Spinal cord (tissue), 10 donors: ENCODE measurements around the gene APOD. TPM values are rescaled to one million over a fixed set of nuclear protein-coding genes. Genes with fewer than 3 reads are reported as not detected.
"Not testable (repeated sequence)": the region's sequence is repeated elsewhere in the genome, so short reads cannot be mapped to it uniquely, and the experiment has no call there.

Experiments used
- DNase-seq, 6 donors: peaks; one replicate each; pipeline versions ENCODE4 v3.0.0 to v3.0.0-alpha.2; 2013 to 2015; ENCODE audit warnings: low spot score in 6 of 6, low read depth in 4 of 6
- H3K27ac ChIP-seq: one replicate; pipeline ENCODE4 v1.5.1; 2013; ENCODE audit warnings: low read depth, low read length, control low read depth
- H3K27me3 ChIP-seq: one replicate; pipeline ENCODE4 v1.6.1; 2013; ENCODE audit warnings: low read length; ENCODE audit not compliant: control insufficient read depth, insufficient read depth
- H3K36me3 ChIP-seq: one replicate; pipeline ENCODE4 v1.6.1; 2013; ENCODE audit warnings: low read length; ENCODE audit not compliant: control insufficient read depth, insufficient read depth
- H3K4me1 ChIP-seq: one replicate; pipeline ENCODE4 v1.6.1; 2013; ENCODE audit warnings: low read length; ENCODE audit not compliant: control insufficient read depth, insufficient read depth
- H3K4me3 ChIP-seq: one replicate; pipeline ENCODE4 v1.5.1; 2013; ENCODE audit warnings: low read depth, low read length, control low read depth
- H3K9me3 ChIP-seq: one replicate; pipeline ENCODE4 v1.6.1; 2013; ENCODE audit warnings: low read length; ENCODE audit not compliant: control insufficient read depth, insufficient read depth
- WGBS: methylation state at CpG from one replicate; pipeline ENCODE4 v1.1.5; 2013; ENCODE audit warnings: missing lambda C conversion rate; ENCODE audit not compliant: insufficient coverage; 5-methylcytosine and 5-hydroxymethylcytosine counted together
- polyA plus RNA-seq, 2 donors: library from polyadenylated mRNA; unstranded; fragments of 120-200 nt; gene quantifications; one replicate each; pipeline ENCODE4 v1.2.1, GENCODE V29; 2013; ENCODE audit not compliant: insufficient read length in 2 of 2
- total RNA-seq, 2 donors: library from RNA; depleted of rRNA in 1 of 2; stranded (reverse); fragments of 120-200 nt in 1 of 2; fragments of >200 nt in 1 of 2; gene quantifications; one replicate each; pipeline versions ENCODE4 v1.2.3 to v1.2.4, GENCODE V29; 2013 to 2014
- donor health status: healthy.

APOD gene
- total and polyA plus RNA-seq, 4 donors = 75.5 to 223 (median 175) TPM

GRCh38 chr3:195619591-195620369 is 36.0 kb upstream of the APOD start:
- not testable (repeated sequence) for H3K27me3 ChIP-seq, DNase-seq, H3K36me3 ChIP-seq, H3K4me3 ChIP-seq, H3K27ac ChIP-seq, H3K9me3 ChIP-seq
- H3K4me1 ChIP-seq = peaks cover 10% of the 10 kb centered on the region
- 89% methylated on average over 24 of the region's 26 CpGs for WGBS

DNA sequence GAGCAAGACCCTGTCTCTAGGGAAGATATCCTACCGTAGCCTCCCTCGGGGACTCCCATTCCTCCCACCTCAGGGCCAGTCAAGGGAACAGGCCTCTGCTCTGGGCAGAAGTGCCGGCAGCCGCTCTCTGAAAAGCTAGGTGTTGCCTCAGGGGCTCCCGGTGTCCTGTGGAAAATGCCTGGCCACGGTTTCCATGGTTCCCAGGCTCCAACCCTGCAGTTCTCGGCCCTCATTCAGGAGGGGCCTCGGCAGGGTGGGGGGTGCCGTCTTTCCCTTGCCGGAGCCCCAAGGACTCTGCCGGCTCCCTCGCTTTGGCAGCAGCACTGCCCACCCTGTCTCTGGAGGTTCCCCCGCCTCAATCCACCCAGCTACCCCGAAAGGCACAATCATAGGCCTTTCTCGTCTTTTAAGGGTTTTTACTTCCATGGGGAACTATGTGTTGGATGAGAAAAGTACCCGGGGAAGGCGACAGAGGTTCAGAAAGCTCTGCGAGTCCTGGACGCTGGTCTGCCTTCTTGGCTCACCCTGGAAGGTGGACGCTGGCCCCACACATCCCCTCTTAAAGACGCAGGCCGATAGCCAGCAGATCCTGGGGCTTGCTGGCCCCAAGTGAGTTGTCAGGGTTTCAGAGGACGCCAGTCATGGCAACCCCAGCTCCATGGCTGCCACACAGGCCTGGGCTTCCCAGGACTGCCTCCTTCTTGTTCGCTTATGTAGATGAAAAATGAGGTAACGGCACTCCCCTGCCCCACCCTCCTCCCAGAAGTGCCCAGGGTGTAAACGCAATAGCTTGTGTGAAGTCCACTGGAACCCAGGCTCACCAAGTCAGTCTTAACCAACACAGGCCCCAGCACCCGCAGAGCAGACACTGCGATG is 34.3 kb upstream of the APOD start:
- H3K27ac ChIP-seq, H3K9me3 ChIP-seq, H3K4me3 ChIP-seq, H3K27me3 ChIP-seq, H3K36me3 ChIP-seq: not testable (repeated sequence)
- peak in 1 of 6 donors; percentile 40 for DNase-seq
- H3K4me1 ChIP-seq = peaks cover 10% of the 10 kb centered on the region
- 58% methylated on average over 13 of the region's 28 CpGs for WGBS

DNA sequence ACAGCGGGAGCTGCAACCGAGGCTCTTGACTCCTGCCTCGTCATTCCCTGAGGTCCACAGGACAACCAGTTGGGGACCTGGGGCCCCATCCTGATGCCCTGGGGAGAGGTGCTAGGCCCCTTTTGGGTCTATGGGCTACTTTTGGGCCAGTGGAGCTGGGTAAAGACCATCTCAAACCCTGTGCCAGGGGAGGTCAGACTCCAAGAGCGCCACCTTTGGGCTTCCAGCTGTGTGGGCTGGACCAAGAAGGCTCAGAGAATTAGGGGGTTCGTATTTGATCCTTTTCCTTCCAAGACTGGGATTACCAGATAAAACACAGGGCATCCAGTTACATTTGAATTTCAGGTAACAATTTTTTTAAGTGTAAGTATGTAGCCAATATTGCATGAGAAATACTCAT is 33.4 kb upstream of the APOD start:
- H3K4me1 ChIP-seq, H3K9me3 ChIP-seq, H3K27me3 ChIP-seq, H3K36me3 ChIP-seq, DNase-seq, H3K27ac ChIP-seq, H3K4me3 ChIP-seq: not testable (repeated sequence)
- WGBS = 80% methylated on average over 2 of the region's 5 CpGs

GRCh38 chr3:195616681-195617080 is 32.9 kb upstream of the APOD start:
- Histone ChIP-seq H3K4me3 (no peak overlapping the region), H3K36me3 (no peaks in the 10 kb centered on the region), H3K4me1 (peaks cover 7% of the 10 kb centered on the region), H3K9me3 (no peaks in the 10 kb centered on the region), H3K27ac (no peak overlapping the region), H3K27me3 (no peaks in the 10 kb centered on the region)
- WGBS = 82% methylated on average over 7 of the region's 9 CpGs
- DNase-seq = no peak

GRCh38 chr3:195615952-195616537 is 32.3 kb upstream of the APOD start:
- 100% methylated on average over 1 of the region's 15 CpGs for WGBS
- not testable (repeated sequence) for H3K4me3 ChIP-seq, H3K4me1 ChIP-seq, DNase-seq, H3K36me3 ChIP-seq, H3K9me3 ChIP-seq, H3K27ac ChIP-seq, H3K27me3 ChIP-seq

DNA sequence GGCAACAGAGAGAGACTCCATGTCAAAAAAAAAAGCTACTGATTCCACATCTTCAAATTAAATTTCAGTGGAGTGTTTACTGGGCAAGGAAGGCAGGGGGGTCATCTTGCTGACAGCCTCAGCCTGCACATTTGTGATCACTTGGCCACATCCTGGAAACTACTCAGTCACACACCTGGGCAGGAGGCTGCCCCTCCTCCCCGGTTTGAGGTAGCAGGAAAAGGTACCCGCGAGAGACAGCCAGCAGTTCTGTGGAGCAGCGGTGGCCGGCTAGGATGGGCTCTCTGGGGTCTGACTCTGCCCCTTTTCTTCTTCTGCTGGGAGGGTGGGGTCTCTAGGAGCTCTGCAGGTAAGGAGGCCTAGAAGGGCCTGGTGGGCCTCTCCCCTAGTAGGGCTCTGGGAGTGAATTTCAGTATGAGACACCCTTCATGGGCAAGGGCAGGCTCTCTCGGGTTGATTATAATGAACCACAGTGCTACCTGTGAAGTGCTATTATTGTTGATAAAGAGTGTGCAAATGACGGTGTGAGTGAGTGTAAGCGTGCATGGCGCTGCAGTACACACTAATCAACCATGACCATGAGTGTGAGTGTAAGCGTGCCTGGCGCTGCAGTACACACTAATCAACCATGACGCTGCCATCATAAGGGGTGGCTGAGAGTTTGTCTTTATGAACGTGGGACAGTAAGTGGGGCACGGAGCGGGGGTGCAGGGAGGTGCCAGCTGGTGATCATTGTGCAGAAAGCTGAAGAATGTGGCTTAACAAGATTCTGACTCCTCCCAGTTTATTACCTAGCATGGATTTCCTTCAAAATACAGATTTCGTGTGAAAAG is 31.1 kb upstream of the APOD start:
- H3K36me3 ChIP-seq, DNase-seq, H3K4me3 ChIP-seq, H3K27ac ChIP-seq, H3K4me1 ChIP-seq, H3K27me3 ChIP-seq, H3K9me3 ChIP-seq: not testable (repeated sequence)
- 90% methylated on average over 2 of the region's 16 CpGs for WGBS

DNA sequence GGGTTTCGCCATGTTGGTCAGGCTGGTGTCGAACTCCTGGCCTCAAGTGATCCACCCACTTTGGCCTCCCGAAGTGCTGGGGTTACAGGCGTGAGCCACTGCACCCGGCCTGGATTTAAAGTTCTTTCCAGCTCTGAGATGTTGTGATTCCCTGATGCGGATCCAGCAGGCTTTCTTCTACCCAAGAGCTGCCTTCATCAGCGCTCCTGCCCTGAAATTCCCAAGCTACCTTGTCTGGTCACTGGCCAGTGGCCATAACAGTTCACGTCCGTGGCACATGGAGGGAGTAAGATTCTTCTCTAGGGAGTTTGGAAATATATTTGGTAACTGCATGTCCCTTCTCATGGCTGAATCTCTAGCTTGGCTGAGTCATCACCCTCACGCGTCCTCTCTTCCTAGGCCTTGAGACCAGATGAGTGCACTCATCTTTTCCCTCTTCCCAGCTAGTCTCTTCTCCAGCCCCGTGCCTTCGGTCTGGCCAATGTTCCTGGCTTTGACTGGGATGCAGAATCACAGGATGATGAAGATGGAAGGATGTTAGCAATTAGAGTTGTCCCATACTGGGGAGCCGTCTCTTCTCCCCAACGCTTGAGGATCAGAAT is 29.8 kb upstream of the APOD start:
- no peak overlapping the region for H3K4me3 ChIP-seq
- no peaks in the 10 kb centered on the region for H3K36me3 ChIP-seq
- H3K4me1 ChIP-seq = peaks cover 7% of the 10 kb centered on the region
- H3K27me3 ChIP-seq = no peaks in the 10 kb centered on the region
- WGBS = 84% methylated on average over 7 of the region's 15 CpGs
- no peak overlapping the region for H3K27ac ChIP-seq
- H3K9me3 ChIP-seq = no peaks in the 10 kb centered on the region
- no peak for DNase-seq

DNA sequence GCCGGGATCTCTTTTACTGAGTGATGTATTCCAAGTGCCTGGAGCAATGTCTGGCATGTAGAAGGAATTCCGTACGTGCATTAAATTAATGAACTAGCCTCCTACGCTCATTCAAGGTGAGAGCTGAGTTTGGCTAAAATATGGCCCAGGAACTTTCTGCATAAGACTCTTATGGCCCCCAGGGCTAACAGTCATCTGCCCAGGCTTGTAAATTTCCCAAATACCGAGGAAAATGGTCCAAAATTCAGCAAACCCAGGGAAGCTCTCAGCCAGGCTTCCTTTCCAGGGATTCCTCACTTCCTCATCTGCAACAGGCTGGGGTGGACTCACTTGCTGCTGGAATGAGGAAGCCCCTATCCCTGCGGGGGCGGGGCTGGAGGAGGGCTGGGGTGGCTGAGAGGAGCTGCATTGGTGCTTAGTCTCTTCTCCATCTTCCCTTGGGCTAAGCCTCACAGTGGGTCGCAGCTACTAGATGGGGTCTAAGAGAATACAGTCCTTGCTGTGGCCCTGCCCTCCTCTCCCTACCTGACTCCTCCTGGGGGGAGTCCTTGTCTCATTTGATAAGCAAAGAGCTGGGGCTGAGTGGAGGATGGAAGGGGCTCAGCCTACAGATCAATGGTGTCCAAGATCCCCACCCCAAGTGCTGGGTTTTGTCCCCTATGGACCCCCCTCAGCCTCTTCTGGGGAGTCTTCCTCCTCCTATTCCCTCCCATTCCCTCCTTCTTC is 28.5 kb upstream of the APOD start:
- no peaks in the 10 kb centered on the region for H3K36me3 ChIP-seq
- H3K27ac ChIP-seq = no peak overlapping the region
- H3K4me3 ChIP-seq = no peak overlapping the region
- WGBS = 95% methylated on average over 5 of the region's 8 CpGs
- no peaks in the 10 kb centered on the region for H3K9me3 ChIP-seq
- DNase-seq = no peak
- H3K4me1 ChIP-seq = no peaks in the 10 kb centered on the region
- no peaks in the 10 kb centered on the region for H3K27me3 ChIP-seq
